Panc1 (cell line): ENCODE measurements around the gene ADI1. TPM values are rescaled to one million over a fixed set of nuclear protein-coding genes. Genes with fewer than 3 reads are reported as not detected.

Experiments used
- ATAC-seq: fragments of 200-7000 bp; cut with Tn5 transposase; 2 replicates; pipeline ENCODE4 v1.9.1; 2020; ENCODE audit warnings: mild to moderate bottlenecking, moderate library complexity
- BruUV-seq: library from RNA; stranded (reverse); fragments of 400-500 nt; replicated peaks from 2 replicates; lab custom pipeline; 2021; lab: Mats Ljungman, UMichigan
- CTCF ChIA-PET: fragments of 300-600 bp; sonication (Branson Sonifier 250); formaldehyde crosslinking; loops from one replicate; lab custom pipeline; 2022; ENCODE audit warnings: antibody characterized with exemption; lab: Charles Lee
- POLR2A ChIA-PET: fragments of 300-600 bp; sonication (Branson Sonifier 250); formaldehyde crosslinking; loops from one replicate; lab custom pipeline; 2022; ENCODE audit warnings: antibody characterized with exemption; lab: Charles Lee
- DNase-seq: peaks from one replicate; pipeline ENCODE4 v3.0.0-alpha.2; 2010; ENCODE audit warnings: low read depth, low spot score
- H3K27ac ChIP-seq: 2 replicates; pipeline ENCODE4 v1.5.1; 2011; ENCODE audit warnings: mild to moderate bottlenecking, low read length, inconsistent platforms
- H3K27me3 ChIP-seq: fragments of 200-500 bp; sonication (Bioruptor generic); 2 replicates; pipeline ENCODE4 v1.6.0; 2014; ENCODE audit warnings: low read length, inconsistent platforms; ENCODE audit not compliant: control insufficient read depth, insufficient read depth
- H3K36me3 ChIP-seq: fragments of 200-500 bp; sonication (Bioruptor generic); 2 replicates; pipeline ENCODE4 v1.5.1; 2014; ENCODE audit warnings: inconsistent platforms, mild to moderate bottlenecking, low read length, moderate library complexity; ENCODE audit not compliant: control insufficient read depth, insufficient read depth
- H3K4me1 ChIP-seq: 2 replicates; pipeline ENCODE4 v1.5.1; 2011; ENCODE audit warnings: inconsistent platforms, mild to moderate bottlenecking, low read length, moderate library complexity; ENCODE audit not compliant: control insufficient read depth, insufficient read depth
- H3K4me3 ChIP-seq, 2 experiments: 2 replicates each; pipeline ENCODE4 v1.5.1; 2011 to 2012; ENCODE audit warnings: low read depth in 2 of 2, low read length in 2 of 2, mild to moderate bottlenecking in 2 of 2, inconsistent platforms in 1 of 2, moderate library complexity in 1 of 2
- H3K9me3 ChIP-seq: fragments of 200-500 bp; sonication (Bioruptor generic); 2 replicates; pipeline ENCODE4 v1.5.1; 2014; ENCODE audit warnings: low read depth, mild to moderate bottlenecking, inconsistent platforms, low read length, moderate library complexity; ENCODE audit not compliant: control insufficient read depth, insufficient read depth
- POLR2AphosphoS5 ChIP-seq: IDR thresholded peaks from 2 replicates; pipeline ENCODE4 v1.6.1; 2012; ENCODE audit warnings: mild to moderate bottlenecking, low read depth, low read length, moderate library complexity
- SIN3A ChIP-seq: IDR thresholded peaks from 2 replicates; pipeline ENCODE4 v1.6.1; 2012; ENCODE audit warnings: low read depth, mild to moderate bottlenecking, low read length, moderate library complexity, borderline replicate concordance; ENCODE audit not compliant: insufficient read depth
- TCF7L2 ChIP-seq: IDR thresholded peaks from 2 replicates; pipeline ENCODE4 v1.6.1; 2011; ENCODE audit warnings: mild to moderate bottlenecking, low read depth, low read length, inconsistent platforms
- in situ Hi-C: cut with HindIII; loops from 2 replicates; pipeline ENCODE4 v1.10.0; 2016; ENCODE audit warnings: low sequenced_read_pairs, low pct_unique_long_range_greater_than_20kb
- intact Hi-C: fragments of 100-400 bp; cut with micrococcal nuclease; formaldehyde crosslinking; loops from one replicate; pipeline ENCODE4 v1.10.0; 2022; ENCODE audit not compliant: unreplicated experiment
- total RNA-seq: library from RNA; stranded (reverse); gene quantifications from one replicate; pipeline ENCODE4 v1.2.1, GENCODE V29; 2021; ENCODE audit not compliant: unreplicated experiment
- TF ChIP-seq, protein P1 (sequence below): fragments of 450-650 bp; IDR thresholded peaks from 2 replicates; pipeline ENCODE4 v1.5.1; 2017; ENCODE audit warnings: mild to moderate bottlenecking
- TF ChIP-seq, protein P2 (sequence below), 2 experiments: IDR thresholded peaks; 2 replicates each; pipeline ENCODE4 v1.6.1; 2011 to 2012; ENCODE audit warnings: low read depth in 2 of 2, control low read depth in 1 of 2, low read length in 1 of 2, mild to moderate bottlenecking in 1 of 2, moderate library complexity in 1 of 2; ENCODE audit not compliant: insufficient read depth in 1 of 2

Gene ADI1
- total RNA-seq, 1 experiment from 2014 or later, result 42.9 TPM

DNA sequence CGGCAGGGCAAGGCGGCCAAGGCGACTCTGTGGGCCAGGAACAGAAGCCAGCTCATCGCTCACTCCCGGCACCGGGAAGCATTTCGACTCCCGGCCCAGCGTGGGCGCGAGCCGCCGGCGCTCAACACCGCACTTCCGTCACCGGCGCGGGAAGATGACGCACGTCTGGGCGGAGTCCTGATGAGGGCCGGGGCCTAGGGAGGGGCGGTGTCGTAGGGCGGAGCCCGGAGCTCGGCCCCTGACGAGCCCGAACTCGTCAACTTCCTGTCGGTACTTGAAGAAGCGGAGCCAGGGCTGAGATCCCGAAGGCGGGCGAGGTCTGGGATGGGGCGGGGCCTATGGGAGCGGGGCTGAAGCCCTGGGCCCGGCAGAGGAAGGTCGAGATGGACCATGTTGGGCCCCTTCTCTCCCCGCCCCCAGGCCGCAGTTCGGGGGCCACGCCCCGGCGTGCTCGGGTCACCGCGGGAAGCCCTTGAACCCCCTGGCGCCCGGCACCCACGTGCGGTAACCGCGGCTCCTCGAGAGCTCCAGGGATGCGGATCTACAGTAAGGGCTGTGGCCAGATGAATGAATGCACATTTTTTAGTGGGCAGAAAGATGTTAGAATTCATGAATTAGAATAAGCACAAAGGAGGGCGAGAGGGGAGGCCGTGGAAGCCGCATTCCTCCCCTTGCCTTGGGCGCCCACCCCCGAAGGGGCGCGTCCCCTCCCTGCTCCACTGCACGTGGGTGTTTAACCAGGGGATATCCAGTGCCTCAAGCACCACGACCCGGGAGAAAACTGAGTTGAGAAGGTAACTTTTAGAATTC, 39.1 kb upstream of the ADI1 start, which contains the start of gene RNASEH1:
Gene RNASEH1, minus strand, starts transcription at position 129 of the 810 bp plus-strand sequence. Its CDS starts 73 bp downstream, at position 56.
- peak within 1 kb of the TSS; percentile 75 to 91 for H3K4me3 ChIP-seq
- ChIA-PET CTCF (no interaction called here), POLR2A (interaction anchor here (0.6 to 1.3 kb wide), 4 partner anchors 16 to 85 kb away, joined by 4 to 6 read pairs (median 6); no protein-coding TSS in a partner anchor)
- BruUV-seq, result TSS peak; percentile 95
- DNase-seq, result peak; percentile 84
- H3K9me3 ChIP-seq, result no peaks in the 10 kb centered on the region
- H3K27ac ChIP-seq, result peak within 1 kb of the TSS; percentile 97
- intact Hi-C loops (no loop called here), in situ Hi-C loops (no loop called here)
- H3K27me3 ChIP-seq, result no peaks in the 10 kb centered on the region
- TF ChIP-seq, protein P1, sequence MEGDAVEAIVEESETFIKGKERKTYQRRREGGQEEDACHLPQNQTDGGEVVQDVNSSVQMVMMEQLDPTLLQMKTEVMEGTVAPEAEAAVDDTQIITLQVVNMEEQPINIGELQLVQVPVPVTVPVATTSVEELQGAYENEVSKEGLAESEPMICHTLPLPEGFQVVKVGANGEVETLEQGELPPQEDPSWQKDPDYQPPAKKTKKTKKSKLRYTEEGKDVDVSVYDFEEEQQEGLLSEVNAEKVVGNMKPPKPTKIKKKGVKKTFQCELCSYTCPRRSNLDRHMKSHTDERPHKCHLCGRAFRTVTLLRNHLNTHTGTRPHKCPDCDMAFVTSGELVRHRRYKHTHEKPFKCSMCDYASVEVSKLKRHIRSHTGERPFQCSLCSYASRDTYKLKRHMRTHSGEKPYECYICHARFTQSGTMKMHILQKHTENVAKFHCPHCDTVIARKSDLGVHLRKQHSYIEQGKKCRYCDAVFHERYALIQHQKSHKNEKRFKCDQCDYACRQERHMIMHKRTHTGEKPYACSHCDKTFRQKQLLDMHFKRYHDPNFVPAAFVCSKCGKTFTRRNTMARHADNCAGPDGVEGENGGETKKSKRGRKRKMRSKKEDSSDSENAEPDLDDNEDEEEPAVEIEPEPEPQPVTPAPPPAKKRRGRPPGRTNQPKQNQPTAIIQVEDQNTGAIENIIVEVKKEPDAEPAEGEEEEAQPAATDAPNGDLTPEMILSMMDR, result no peak
- TF ChIP-seq POLR2AphosphoS5 (peak; percentile 94), SIN3A (peak; percentile 83; the same call in 1 of the 2 replicates), TCF7L2 (peak; percentile 93)
- TF ChIP-seq, protein P2, sequence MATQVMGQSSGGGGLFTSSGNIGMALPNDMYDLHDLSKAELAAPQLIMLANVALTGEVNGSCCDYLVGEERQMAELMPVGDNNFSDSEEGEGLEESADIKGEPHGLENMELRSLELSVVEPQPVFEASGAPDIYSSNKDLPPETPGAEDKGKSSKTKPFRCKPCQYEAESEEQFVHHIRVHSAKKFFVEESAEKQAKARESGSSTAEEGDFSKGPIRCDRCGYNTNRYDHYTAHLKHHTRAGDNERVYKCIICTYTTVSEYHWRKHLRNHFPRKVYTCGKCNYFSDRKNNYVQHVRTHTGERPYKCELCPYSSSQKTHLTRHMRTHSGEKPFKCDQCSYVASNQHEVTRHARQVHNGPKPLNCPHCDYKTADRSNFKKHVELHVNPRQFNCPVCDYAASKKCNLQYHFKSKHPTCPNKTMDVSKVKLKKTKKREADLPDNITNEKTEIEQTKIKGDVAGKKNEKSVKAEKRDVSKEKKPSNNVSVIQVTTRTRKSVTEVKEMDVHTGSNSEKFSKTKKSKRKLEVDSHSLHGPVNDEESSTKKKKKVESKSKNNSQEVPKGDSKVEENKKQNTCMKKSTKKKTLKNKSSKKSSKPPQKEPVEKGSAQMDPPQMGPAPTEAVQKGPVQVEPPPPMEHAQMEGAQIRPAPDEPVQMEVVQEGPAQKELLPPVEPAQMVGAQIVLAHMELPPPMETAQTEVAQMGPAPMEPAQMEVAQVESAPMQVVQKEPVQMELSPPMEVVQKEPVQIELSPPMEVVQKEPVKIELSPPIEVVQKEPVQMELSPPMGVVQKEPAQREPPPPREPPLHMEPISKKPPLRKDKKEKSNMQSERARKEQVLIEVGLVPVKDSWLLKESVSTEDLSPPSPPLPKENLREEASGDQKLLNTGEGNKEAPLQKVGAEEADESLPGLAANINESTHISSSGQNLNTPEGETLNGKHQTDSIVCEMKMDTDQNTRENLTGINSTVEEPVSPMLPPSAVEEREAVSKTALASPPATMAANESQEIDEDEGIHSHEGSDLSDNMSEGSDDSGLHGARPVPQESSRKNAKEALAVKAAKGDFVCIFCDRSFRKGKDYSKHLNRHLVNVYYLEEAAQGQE (IDR thresholded peaks at IDR 0.05; ENCODE audit: insufficient read depth in 1 of 2, low read depth in 2 of 2, low read length in 1 of 2), result no peak
- peak; percentile 100 for ATAC-seq
- H3K36me3 ChIP-seq, result peaks cover 14% of the 10 kb centered on the region
- peaks cover 4% of the 10 kb centered on the region; the same call in 1 of the 2 replicates for H3K4me1 ChIP-seq

DNA sequence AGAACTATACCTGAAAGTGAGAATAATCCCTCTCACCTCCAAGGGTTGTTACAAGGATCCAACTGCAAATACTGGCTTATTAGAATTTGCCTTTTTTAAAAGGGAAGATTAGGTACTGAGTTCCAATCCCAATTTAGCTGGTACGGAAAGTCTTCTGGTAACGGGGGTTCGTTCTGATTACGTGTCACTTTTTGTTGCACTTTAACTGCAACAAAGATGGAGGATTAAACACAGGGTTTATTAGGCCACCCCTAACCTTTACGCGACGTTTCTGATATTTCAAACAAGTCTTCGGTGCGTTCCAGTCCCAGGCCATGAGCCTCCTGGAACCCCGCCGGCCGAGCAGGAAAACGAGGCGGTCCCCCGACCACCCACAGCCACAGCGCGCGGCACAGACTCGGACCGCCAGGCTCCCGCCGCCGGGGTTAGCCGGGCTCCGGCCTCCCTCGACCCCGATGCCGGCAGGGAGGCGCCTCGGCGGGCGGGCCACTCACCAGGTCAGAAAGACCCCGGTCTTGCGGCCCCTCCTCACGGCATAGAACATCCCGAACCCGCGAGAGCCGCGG, 38.4 kb upstream of the ADI1 start:
- ChIA-PET POLR2A (interaction anchor here (0.6 to 1.3 kb wide), 4 partner anchors 17 to 179 kb away, joined by 3 to 6 read pairs (median 5); no protein-coding TSS in a partner anchor), CTCF (no interaction called here)
- H3K36me3 ChIP-seq, result peaks cover 14% of the 10 kb centered on the region
- intact Hi-C loops (no loop called here), in situ Hi-C loops (no loop called here)
- H3K9me3 ChIP-seq, result no peaks in the 10 kb centered on the region
- H3K4me1 ChIP-seq, result peaks cover 4% of the 10 kb centered on the region; the same call in 1 of the 2 replicates
- H3K27ac ChIP-seq, result peak overlapping the region; percentile 88
- TF ChIP-seq, protein P2 (IDR thresholded peaks at IDR 0.05; ENCODE audit: insufficient read depth in 1 of 2, low read depth in 2 of 2, low read length in 1 of 2), result no peak
- TF ChIP-seq POLR2AphosphoS5 (no peak), SIN3A (no peak), TCF7L2 (no peak)
- TF ChIP-seq, protein P1, result no peak
- DNase-seq (no peak), ATAC-seq (peak; percentile 45)
- H3K4me3 ChIP-seq, result peak overlapping the region; percentile 75 to 91
- BruUV-seq, result no TSS peak
- H3K27me3 ChIP-seq, result no peaks in the 10 kb centered on the region
